Limb (tissue), 2 donors: ENCODE measurements around the gene EPHA2.

Experiments used
- DNase-seq, 2 donors: peaks; one replicate each; pipeline ENCODE4 v3.0.0-alpha.2; 2016; ENCODE audit errors: extremely low spot score in 2 of 2

The EPHA2 gene

DNA sequence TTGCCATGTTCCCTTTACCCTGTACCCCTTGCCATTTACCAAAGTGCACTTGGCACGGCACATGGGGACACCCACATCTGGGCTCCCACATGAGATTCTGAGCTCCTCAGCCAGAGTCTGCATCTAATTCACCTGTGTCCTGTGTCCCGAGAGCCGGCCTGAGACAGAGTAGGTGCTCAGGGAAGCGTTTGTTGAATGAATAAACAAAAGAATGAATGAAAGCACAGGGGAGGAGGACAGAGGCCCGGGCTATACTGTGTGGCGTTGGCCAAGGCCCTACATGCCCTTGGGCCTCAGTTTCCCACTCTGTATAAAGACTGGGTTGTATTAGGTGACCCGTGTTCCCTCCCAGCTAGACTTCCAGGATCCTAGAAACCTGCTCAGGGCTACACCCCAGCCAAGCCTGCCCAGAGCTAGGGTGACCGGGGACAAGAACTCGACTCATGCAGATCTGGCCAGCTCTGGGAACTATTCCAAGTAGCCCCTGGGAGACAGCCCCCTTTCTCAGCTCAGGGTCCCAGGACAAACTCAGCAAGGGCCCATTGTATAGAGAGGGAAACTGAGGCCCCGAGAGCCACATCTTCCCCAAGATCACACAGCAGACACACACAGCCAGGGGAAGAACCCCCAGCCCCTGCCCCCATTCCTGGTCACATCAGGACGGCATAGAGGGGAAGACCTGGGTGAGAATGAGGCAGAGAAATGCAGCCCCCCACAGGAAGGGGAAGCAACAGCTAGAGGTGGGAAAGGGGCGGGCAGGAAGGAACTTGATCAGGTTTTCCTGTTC is 6.0 kb downstream of the EPHA2 start:
- no peak for DNase-seq

DNA sequence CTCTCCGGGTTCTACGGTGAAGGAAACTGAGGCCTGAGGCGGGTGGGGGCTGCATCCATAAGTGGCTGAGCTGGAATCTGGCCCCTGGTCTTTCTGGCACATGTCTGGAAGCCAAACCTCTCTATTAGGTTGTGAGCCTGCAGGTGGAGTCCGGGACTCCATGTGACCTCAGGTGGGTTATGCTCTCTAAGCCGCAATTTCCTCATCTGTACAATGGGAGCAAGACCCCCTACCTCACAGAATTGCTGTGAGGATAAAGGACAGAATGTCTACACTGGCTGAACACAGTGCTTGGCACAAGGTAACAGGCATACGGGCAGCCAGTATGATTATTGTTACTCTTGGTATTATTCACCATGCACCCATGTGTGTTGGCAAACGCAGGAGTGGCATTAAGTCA is 6.7 kb downstream of the EPHA2 start:
- DNase-seq, result no peak

DNA sequence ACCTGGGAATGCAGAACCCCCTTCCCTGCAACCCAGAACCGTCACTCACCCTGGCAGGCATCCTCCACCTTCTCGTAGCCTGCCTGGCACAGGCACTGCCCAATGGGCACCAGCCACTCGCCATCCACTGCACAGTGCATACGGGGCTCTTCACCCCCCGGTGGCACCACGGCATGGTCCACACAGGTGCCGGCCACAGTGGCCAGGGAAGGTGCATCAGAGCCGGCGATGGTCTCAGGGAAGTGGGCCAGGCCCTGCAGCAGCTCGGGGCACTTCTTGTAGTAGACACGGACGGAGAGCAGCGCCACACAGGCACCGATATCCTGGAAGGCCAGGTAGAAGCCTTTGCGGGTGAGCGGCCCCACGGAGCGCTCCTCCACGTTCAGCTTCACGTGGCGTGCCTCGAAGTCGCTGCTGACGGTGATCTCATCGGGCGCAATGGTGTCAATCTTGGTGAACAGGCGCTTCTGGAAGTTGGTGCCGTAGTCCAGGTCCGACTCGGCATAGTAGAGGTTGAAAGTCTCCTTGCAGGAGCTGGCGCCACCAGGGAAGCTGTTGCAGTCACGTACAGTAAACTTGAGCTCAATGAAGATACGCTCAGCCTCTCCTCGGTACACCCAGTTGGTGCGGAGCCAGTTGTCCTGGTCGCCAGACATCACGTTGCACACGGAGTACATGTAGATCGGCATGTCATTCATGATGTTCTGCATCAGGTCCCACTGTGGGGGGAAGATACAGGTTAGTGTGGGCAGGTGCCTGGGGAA is 7.4 kb downstream of the EPHA2 start:
- DNase-seq, result no peak

DNA sequence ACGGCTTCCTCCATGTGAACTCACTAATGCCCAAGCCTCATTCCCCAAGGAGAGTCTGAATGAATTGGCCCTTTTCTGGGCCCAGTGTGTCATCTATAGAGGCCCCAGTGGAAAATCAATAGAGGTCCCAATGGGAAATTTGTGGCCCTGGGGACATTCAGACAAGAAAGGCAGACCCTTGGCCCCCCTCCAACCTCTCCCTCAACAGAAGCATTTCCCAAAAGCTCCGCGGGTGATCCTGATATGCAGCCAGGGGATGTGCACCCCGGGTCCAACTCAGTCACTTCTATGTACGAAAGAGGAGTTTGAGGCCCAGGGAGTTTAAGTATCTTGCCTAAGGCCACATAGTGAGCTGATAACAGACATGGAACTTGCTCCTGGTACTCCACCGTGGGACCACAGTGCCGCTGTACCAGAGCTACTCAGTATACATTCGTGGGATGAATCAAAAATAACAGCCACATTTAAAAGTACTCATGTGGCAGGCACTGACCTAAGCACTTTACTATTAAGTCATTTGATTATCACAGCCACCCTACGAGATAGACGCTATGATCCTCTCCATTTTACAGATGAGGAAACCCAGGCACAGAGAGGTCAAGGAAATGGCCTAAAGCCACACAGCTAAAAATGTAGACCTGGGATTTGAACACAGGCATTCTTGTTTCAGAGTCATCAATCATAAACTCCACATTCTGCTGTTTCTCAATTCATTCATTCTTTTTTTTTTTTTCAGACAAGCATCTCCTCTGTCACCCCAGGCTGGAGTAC is 8.5 kb downstream of the EPHA2 start:
- no peak for DNase-seq

DNA sequence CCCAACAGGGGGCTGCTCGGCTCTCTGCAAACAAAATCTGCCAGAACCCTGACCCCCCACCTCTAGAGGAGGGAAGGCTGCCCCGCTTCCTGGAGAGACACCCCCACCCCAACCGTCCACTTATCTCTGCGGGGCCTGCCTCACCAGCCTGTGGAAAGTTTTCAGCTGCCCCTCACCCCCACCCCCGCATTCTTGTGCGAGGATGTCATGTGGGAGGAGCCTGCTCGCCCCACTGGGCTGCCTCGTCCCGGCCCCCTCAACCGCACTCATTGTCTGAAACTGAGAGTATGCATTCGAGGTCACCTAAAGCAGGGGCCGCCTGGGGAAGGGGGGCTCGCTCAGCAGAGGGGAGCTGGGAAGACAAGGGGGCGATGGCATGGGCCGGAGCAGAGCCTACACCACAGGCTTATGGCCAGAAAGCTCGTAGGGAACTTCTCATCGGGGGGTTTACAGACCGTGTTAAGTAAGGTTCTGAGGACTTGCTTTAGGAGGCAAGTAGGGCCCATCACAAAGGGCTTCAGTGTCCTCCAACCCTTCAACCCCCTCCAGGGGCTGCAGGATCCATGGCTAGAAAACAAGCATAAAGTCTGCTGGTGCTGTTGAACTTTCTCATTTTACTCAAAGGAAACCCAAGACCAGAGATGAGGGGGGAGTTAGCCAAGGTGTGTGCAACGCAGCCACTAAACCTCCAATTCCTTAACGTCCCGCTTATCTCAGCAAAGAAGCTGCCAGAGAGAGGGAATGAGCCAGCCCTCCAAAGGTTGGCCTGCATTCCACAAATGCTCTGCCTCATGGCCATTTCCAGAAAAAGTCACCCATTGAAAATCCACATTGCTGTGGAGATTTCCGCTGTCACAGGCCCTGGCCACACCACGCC is 9.4 kb downstream of the EPHA2 start:
- peak; percentile 78 to 90 for DNase-seq

DNA sequence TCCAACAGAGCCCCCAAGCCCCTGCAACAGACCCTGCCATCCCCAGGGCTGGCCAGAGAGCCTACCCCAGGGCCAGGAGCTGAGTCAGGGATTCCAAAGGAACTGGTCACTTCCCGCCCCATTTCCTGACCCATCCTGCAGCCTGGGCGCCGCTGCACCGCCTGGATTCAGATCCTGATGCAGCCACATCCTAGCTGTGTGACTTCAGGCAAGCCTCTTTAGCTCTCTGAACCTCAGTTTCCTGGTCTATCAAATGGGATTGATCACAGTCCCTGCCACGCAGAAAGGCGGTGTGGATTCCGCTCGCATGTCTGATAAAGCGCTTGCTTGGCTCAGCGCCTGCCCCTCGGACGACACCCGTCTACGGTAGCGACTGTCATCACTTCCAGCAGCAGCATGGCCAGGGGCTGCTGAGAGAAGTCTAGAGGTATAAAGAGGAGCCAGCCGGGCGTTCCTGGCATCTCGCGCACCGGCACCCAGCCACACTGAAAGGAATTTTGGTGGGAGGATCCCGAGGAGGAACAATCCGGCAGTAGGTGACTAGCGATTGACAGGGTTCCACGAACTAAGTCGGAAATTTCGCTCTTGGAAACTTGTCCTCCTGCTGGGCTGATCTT is 10.1 kb downstream of the EPHA2 start:
- peak in 1 of 2 donors; percentile 56 for DNase-seq

DNA sequence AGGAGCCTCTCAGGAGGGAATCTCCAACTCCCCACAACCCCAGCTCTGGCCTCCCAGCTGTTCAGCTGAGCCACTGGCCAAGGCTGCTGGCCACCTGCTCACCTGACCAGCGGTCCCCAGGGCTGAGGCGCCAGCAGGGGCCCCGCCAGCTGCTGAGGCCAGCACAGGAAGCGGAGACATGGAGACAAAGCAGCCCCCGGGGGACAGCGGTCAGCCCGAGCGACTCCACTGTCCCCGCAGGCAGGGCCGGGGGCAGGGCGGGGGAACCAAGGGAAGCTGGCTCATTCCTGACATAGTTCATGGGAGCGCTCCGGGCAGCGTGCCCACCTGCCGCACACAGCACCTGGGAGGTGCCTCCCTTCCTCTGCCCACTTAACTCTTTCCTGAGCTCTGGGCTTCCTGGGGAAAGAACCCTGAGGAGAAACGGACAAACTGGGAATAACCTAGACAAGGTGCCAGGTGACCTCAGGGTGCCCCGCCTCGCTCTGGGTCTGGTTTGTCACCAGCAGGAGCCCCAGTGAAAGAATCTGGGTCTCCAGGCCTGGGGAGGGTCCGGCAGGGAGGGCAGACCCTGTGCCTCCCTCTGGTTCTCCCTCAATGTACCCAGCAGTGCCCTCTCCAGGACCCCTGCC is 10.7 kb downstream of the EPHA2 start:
- peak in 1 of 2 donors; percentile 75 for DNase-seq

DNA sequence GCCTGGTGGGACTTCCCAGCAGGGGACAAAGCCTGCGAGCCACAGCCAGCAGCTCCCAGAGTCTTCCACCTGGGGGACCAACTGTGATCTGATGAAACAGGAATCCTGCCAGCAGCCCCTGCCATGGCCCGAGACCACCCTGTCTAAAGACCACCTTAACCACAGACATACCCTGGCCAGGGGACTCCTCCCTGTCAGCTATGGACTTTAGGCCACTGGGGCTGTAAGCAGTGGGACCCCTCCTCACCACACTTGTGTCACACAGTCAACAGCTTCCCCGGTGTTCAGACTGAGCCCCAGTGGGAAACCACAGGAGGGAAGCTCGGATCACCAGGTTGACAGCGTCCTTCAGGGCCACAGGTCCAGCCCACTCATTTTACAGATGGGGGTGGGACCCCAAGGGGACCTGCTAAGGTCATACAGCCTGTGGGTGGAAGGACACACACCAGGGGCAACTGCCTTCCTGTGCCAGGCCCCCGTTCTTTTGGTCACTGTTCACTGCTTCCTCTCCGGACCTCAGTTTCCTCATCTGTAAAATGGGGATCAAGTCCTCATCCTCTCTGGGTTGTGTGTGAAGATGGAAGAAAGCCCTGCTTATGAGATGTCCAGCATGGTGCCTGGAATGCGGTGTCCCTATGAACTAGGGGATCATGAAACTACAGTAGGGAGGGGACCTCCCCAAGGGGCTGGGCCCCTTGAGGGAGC is 11.4 kb downstream of the EPHA2 start:
- no peak for DNase-seq

DNA sequence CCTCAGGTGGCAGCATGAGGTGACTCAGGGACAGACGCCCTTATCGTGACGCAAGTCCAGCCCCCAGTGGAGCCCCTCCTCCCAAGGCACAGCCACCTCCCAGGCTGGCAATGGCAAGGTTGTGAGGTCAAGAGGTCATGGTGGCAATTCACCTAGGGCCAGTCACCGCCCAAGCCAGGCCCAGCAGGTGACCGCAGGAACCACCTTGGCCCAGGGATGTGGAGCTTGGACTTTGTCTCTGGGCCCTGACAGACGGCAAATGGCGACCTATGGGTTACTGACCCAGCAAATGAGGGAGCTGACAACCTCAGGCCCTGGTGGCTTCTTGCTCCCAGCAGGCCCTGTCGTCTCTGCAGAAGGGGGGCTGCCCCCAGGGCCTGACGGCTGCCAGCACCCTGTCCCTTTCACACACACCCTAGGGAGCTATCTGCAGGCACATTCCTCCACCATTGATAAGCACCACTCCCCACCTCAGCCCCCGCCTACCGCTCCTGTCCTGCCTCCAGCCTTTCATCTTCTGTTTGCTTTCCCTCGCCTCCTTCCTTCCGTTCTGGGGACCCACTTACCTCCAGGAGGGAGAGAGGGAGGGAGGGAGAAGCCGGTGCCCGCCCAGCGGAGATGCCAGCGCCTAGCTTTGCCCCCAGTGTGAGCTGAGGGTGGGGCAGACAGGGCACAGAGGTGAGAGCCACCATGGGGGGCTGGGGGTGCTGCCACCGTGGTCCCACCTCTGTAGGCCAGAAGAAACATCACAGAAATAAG is 12.1 kb downstream of the EPHA2 start:
- no peak for DNase-seq

DNA sequence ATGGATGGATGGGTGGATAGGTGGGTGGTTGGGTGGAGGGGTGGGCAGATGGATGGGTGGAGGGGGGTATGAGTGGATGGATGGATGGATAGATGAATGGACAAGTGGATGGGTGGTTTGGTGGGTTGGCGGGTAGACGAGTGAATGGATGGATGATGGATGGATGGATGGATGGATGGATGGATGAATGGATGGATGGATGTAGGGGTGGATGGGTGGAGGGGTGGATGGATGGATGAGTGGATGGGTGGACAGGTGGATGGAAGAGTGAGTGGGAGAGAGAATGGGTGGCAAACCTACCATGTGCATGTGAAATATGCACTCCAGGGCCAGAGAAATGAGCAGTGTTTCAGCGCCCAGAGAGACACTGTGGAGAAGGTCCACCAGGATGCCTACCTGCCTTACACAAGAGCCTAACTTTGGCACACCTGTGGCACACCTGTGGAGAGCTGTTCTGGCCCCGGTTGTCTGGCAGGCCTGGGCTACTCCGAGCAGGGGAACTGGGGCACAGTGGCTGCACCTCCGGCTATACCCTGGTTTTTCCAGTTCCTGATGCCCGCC is 12.8 kb downstream of the EPHA2 start:
- no peak for DNase-seq

DNA sequence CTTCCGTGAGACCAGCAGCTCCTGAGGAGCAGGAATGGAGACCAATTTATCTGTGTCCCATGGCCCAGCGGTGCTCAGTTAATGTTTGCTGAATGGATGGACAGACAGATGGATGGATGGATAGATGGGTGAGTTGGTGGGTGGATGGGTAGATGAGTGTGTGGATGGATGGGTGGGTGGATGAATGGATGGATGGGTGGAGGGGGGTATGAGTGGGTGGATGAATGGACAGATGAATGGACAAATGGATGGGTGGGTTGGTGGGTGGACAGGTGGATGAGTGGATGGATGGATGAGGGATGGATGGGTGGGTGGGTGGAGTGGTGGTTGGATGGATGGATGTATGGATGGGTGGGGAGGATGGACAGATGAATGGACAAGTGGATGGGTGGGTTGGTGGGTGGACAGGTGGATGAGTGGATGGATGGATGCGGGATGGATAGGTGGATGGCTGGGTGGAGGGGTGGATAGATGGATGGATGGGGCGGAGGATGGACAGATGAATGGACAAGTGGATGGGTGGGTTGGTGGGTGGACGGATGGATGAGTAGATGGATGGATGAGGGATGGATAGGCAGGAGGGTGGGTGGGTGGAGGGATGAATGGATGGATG is 13.4 kb downstream of the EPHA2 start:
- DNase-seq, result no peak

DNA sequence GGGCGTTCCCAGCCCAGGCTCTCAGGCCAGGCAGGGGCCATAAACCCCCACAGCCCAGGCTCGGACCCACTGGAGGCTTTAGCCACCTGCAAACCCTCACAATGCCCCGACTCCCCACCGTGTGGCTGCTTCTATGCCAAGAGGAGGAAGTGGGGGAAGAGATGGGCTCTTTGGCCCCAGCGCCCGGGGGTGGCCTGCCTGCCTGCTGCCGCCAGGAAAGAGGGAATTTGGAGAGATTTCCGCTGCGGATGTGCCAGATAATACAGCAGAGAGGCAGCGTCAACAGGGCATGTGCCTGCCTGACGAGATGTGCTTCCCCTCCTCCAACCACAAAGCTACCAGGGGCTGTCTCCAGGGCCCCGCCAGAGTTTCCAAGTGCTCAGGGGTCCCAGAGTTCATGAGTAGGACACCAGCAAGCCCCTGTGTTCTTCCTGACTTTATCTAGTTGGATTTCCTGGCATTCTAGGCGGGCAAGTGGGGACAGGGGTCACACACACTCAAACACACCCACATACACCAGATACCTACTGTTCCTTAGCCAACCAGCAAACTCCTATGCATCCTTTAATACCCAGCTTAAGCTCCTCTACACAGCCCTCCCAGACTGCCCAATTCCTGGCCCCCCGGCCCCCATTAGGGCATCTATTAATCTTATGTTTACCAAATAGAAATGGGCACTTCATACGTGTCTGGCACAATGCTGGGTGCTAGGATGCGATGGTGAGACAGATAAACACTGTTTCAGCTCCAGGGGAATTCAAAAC is 14.1 kb downstream of the EPHA2 start:
- no peak for DNase-seq

DNA sequence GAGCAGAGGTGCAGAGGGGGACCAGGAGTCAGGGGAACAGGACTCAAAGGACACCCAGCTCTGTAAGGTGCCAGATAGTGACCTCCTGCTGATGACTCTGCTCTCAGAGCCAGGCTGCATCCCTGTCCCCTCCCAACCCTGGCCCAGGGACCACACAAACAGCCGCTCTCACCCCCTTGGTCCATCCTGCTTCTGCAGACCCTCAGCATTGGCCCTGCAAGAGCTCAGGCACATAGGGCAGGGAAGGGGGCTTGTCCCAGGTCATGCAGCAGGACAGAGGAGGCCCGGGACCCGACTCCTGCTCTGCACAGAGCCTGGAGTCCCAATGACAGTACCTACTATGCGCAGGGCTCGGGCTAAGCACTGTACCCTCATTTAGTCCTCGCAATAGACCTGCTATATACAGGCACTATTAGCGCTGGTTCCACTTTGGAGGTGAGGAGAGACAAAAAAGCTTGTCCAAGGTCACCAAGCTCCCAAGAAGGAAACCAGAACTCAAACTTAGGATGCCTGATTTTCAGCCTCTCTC is 15.7 kb downstream of the EPHA2 start:
- no peak for DNase-seq

DNA sequence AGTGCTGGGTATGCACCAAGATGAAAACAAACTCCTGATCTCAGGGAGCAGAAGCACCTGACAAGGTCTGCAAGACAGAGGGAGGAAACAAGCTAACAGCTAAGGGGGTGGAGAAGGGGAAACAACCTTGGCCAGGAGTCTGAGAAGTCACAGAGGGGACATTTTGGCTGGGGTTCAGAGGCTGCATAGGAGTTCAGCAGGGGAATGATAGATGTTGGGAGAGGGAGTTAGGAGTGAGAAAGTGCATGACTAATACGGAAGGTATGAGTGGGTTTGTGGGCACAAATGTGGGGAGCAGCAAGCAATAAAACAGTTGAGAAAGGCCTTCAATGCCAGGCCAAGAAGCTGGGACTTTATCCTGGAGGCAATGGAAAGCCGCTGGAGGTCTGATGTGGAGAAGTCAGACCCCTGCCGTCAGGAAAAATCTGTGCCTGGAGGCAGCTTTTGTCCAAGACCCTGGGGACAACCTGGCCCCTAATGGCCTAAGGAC is 16.4 kb downstream of the EPHA2 start:
- no peak for DNase-seq

DNA sequence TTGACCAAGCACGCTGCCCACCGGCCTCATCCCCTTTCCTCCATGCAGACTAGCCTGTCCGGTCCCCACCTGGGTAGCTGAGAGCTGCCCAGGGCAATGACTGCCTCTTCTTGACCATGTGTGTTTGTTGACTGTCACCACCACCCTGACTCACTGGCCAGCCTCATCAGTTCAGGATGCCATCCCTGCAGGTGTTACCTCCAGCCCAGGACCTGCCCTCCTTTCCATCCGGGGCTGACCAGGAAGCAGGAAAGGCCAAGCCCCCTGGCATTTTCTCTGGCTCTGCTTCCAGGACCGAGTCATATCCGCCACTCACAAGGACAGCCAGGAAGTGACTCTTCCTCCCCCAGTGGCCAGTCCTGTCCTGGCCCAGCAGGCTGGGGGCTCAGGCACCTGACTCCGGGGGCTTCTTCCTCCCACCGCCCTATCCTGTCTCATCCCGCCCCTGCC is 17.1 kb downstream of the EPHA2 start:
- no peak for DNase-seq

DNA sequence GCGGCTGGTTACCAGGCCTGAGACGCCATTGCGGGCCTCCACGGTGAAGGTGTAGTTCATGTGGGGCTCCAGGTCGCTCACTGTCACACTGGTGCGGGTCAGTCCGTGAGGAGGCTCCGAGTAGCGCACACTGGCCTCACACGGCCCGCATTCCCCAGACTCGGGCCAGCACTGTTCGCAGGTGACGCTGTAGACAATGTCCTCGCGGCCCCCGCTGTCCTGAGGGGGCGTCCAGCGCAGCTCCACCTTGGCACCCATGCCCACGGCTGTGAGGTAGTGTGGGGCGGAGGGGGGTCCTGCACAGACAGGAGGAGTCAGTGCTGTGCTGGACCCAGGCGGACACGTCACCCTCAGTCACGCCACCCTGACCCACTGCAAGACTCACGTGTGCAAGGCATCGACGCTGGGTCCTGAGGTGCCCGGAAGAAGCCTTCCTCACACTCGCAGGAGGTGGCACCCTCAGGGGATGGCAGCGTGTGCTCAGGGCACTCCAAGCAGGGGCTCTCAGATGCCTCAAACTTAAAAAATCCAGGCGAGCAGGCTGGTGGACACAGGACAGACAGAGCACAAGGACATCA is 17.9 kb downstream of the EPHA2 start:
- DNase-seq, result no peak

DNA sequence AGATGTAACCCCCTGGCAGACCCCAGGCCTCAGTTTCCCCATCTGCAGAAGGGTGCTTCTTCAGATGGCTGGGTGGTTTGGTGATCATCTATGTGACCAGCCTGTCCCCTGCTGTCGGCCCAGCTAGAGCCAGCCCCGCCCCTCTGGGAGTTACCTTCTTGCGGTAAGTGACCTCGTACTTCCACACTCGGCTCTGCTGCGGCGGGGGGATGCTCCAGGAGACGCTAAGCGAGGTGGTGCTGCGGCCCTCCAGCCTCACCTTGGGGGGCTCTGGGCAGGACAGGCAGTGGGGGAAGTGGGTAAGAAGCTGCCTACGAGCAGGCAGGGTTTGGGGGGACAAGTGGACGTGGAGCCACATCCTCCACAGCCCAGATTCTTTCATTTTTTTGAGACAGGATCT is 20.4 kb downstream of the EPHA2 start:
- no peak for DNase-seq
